Activated B cell treated with CpG ODN at 0.5 μM for 24 hours (primary cell): ENCODE measurements around the gene BTD. TPM values are rescaled to one million over a fixed set of nuclear protein-coding genes. Genes with fewer than 3 reads are reported as not detected.

Experiments used
- ATAC-seq: fragments of 200-7000 bp; cut with Tn5 transposase; one replicate; pipeline ENCODE4 v1.10.0; 2021; ENCODE audit warnings: low read depth, mild to moderate bottlenecking, moderate library complexity
- CTCF ChIA-PET: fragments of 350-600 bp; sonication (Branson Sonifier 250); formaldehyde crosslinking; loops from one replicate; lab custom pipeline; 2021; ENCODE audit warnings: antibody characterized with exemption; lab: Charles Lee
- POLR2A ChIA-PET: fragments of 350-600 bp; sonication (Branson Sonifier 250); formaldehyde crosslinking; loops from one replicate; lab custom pipeline; 2021; ENCODE audit warnings: antibody characterized with exemption; lab: Charles Lee
- DNase-seq: peaks from one replicate; pipeline ENCODE4 v3.0.0; 2022
- H3K27ac Mint-ChIP-seq: one replicate; pipeline ENCODE4 v1.8.0; 2020; ENCODE audit warnings: mixed read lengths
- H3K27me3 Mint-ChIP-seq: one replicate; pipeline ENCODE4 v1.8.0; 2021; ENCODE audit warnings: mixed read lengths
- H3K36me3 Mint-ChIP-seq: one replicate; pipeline ENCODE4 v1.8.0; 2021; ENCODE audit warnings: low read depth, mixed read lengths
- H3K4me1 Mint-ChIP-seq: one replicate; pipeline ENCODE4 v1.8.0; 2021; ENCODE audit warnings: mixed read lengths
- H3K4me3 Mint-ChIP-seq: one replicate; pipeline ENCODE4 v1.8.0; 2020; ENCODE audit warnings: mild to moderate bottlenecking, mixed read lengths
- H3K9me3 Mint-ChIP-seq: one replicate; pipeline ENCODE4 v1.8.0; 2020; ENCODE audit warnings: mixed read lengths
- intact Hi-C: fragments of 100-400 bp; cut with micrococcal nuclease; formaldehyde crosslinking; loops from one replicate; pipeline ENCODE4 v1.15.1; 2024
- total RNA-seq: library from RNA; stranded (reverse); gene quantifications from 2 replicates; pipeline ENCODE4 v1.2.3, GENCODE V29; 2022
- TF ChIP-seq, protein P1 (sequence below): fragments of 200-600 bp; IDR thresholded peaks from one replicate; pipeline ENCODE4 v1.8.0; 2022; ENCODE audit warnings: antibody characterized with exemption, mild to moderate bottlenecking

The BTD gene
- total RNA-seq, 1 donor from 2014 or later: 9.1 TPM

GRCh38 chr3:15631426-15632211, 30.1 kb downstream of the BTD start:
- Mint-ChIP-seq H3K27ac (no peak overlapping the region), H3K9me3 (no peaks in the 10 kb centered on the region), H3K4me3 (no peak overlapping the region), H3K36me3 (peaks cover 3% of the 10 kb centered on the region), H3K27me3 (no peaks in the 10 kb centered on the region), H3K4me1 (peaks cover 25% of the 10 kb centered on the region)
- no peak for DNase-seq
- CTCF ChIA-PET: interaction anchor here (1.7 to 5.3 kb wide), 3 partner anchors 16 to 547 kb away, joined by 5 to 52 read pairs (median 7); no protein-coding TSS in a partner anchor
- intact Hi-C loops: loop anchor here (2.0 to 10.0 kb wide), 4 partner anchors 35 to 417 kb away; no protein-coding TSS in a partner anchor
- TF ChIP-seq, protein P1, sequence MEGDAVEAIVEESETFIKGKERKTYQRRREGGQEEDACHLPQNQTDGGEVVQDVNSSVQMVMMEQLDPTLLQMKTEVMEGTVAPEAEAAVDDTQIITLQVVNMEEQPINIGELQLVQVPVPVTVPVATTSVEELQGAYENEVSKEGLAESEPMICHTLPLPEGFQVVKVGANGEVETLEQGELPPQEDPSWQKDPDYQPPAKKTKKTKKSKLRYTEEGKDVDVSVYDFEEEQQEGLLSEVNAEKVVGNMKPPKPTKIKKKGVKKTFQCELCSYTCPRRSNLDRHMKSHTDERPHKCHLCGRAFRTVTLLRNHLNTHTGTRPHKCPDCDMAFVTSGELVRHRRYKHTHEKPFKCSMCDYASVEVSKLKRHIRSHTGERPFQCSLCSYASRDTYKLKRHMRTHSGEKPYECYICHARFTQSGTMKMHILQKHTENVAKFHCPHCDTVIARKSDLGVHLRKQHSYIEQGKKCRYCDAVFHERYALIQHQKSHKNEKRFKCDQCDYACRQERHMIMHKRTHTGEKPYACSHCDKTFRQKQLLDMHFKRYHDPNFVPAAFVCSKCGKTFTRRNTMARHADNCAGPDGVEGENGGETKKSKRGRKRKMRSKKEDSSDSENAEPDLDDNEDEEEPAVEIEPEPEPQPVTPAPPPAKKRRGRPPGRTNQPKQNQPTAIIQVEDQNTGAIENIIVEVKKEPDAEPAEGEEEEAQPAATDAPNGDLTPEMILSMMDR: no peak
- POLR2A ChIA-PET: no interaction called here
- no peak for ATAC-seq

DNA sequence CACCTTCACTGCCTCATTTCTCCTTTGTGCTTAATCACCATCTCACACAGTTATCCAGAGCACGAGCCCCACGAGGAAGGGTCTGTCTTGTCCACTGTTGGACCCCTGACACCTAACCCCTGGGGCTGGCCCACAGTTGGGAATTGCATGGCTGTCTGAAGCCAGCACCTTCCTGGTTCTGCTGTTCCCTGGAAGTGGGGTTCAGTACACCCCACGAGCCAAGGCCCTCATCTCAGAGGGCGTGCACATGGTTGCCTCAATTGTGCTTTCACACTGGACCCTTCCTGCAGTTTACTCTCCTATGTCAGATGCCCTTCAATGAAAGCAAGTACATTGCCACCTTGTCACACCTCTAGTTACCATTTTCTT, 30.7 kb downstream of the BTD start:
- H3K4me1 Mint-ChIP-seq: peaks cover 31% of the 10 kb centered on the region
- no peak for ATAC-seq
- no peak overlapping the region for H3K27ac Mint-ChIP-seq
- peaks cover 3% of the 10 kb centered on the region for H3K36me3 Mint-ChIP-seq
- TF ChIP-seq, protein P1: no peak
- no peaks in the 10 kb centered on the region for H3K9me3 Mint-ChIP-seq
- ChIA-PET POLR2A (no interaction called here), CTCF (no interaction called here)
- intact Hi-C loops: loop anchor here (5.0 to 10.0 kb wide), 2 partner anchors 225 to 323 kb away; no protein-coding TSS in a partner anchor
- DNase-seq: no peak
- H3K27me3 Mint-ChIP-seq: no peaks in the 10 kb centered on the region
- no peak overlapping the region for H3K4me3 Mint-ChIP-seq

DNA sequence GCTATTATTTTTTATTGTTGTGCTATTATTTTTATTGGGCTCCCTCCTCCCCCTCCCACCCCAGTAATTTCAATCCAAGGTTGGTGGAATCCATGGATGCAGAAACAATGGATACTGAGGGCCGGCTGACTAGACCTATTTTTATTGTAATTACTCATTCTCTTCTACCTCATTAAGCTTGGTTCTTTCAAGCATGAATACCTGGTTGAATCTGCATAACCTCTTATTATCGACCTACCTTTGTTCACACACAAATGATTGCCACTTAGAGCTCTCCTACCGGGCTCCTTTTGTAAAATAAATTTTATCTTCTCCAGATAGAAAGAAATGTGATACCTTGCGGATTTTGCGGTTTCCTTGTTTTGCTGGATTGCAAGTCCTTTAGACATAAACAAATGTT, 31.6 kb downstream of the BTD start:
- CTCF ChIA-PET: no interaction called here
- no peak overlapping the region for H3K27ac Mint-ChIP-seq

GRCh38 chr3:15633766-15634598, 32.4 kb downstream of the BTD start:
- intact Hi-C loops: loop anchor here (5.0 to 10.0 kb wide), 2 partner anchors 223 to 321 kb away; no protein-coding TSS in a partner anchor
- TF ChIP-seq, protein P1: no peak
- ATAC-seq: no peak
- DNase-seq: no peak
- H3K4me1 Mint-ChIP-seq: peaks cover 45% of the 10 kb centered on the region
- ChIA-PET POLR2A (no interaction called here), CTCF (interaction anchor here (1.4 kb wide), 1 partner anchor 178 kb away, joined by 4 read pairs; no protein-coding TSS in a partner anchor)
- no peaks in the 10 kb centered on the region for H3K36me3 Mint-ChIP-seq
- H3K27me3 Mint-ChIP-seq: no peaks in the 10 kb centered on the region
- no peak overlapping the region for H3K27ac Mint-ChIP-seq
- H3K9me3 Mint-ChIP-seq: no peaks in the 10 kb centered on the region
- no peak overlapping the region for H3K4me3 Mint-ChIP-seq

More for the DNA sequence above, 31.6 kb downstream of the BTD start:
- Mint-ChIP-seq H3K4me1 (peaks cover 41% of the 10 kb centered on the region), H3K27me3 (no peaks in the 10 kb centered on the region), H3K4me3 (no peak overlapping the region), H3K36me3 (no peaks in the 10 kb centered on the region), H3K9me3 (no peaks in the 10 kb centered on the region)
- ATAC-seq (no peak), DNase-seq (no peak)
- POLR2A ChIA-PET: no interaction called here
- TF ChIP-seq, protein P1: no peak
- intact Hi-C loops: loop anchor here (5.0 to 10.0 kb wide), 2 partner anchors 224 to 322 kb away; no protein-coding TSS in a partner anchor
